Head of caudate nucleus (tissue), 42 donors: ENCODE data around the gene AGAP1.
A peak's percentile ranks its signal among the peaks of the same experiment; 100 is the strongest.

Source experiments
- DNase-seq, 42 donors: peaks; one replicate each; pipeline versions ENCODE4 v3.0.0 to v3.0.0-alpha.2; 2020 to 2021; ENCODE audit warnings: mixed read lengths in 7 of 42
- intact Hi-C: fragments of 100-400 bp; cut with DNase I; formaldehyde crosslinking; loops from one replicate; pipeline ENCODE4 v1.15.0; 2022

Gene AGAP1

DNA sequence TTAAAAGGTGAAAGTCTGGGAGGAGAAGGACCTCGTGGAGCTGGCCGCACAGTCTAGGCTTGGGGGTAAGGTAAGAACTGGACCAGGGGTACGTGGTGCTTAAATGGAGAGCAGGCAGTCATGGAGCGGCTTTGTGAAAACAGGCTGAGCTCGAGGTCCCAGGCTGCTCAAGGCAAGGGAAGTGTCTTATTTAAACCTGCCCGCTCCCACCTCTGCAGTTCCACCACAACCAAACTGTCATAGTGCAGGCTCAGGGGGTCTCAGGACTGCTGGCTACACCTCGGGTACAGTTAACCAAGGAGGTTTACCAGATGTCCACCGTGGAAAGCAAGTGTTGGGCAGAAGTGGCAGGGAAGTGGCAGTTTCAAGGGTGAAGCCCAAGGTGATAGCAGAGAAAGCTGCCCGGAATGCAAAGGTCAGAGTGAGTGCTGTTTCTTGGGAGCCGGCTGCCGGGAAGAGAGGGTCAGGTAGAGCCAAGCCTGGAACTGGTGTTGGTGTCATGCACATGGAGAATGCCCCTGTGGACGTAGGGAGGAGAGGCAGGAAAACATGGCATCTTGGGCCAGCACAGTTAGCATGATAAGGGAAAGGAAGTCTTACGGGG is 471.0 kb downstream of the AGAP1 start:
- intact Hi-C loops = no loop called here
- DNase-seq = peak in 3 of 42 donors; percentile 7 to 19 (median 9)

DNA sequence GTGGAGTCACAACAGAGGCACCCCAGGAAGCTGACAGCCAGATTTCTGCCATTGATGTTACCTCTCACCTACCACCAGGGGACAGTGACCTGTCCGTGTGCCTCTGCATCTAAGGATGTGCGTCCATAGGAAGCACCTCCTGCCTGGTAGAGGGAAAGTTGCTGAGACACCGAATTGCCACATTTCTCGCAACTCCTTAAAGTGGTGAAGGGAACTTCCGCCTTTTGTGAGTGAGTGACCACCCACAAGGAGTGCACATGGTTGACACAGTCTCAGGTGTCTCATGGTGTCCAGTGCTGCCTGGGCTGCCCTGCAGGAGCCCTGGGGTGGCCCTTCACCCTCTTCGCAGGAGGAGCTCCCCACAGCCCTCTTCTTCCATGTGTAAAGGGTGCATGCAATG is 472.6 kb downstream of the AGAP1 start:
- DNase-seq = peak in 2 of 42 donors; percentile 6 to 15
- intact Hi-C loops = no loop called here

DNA sequence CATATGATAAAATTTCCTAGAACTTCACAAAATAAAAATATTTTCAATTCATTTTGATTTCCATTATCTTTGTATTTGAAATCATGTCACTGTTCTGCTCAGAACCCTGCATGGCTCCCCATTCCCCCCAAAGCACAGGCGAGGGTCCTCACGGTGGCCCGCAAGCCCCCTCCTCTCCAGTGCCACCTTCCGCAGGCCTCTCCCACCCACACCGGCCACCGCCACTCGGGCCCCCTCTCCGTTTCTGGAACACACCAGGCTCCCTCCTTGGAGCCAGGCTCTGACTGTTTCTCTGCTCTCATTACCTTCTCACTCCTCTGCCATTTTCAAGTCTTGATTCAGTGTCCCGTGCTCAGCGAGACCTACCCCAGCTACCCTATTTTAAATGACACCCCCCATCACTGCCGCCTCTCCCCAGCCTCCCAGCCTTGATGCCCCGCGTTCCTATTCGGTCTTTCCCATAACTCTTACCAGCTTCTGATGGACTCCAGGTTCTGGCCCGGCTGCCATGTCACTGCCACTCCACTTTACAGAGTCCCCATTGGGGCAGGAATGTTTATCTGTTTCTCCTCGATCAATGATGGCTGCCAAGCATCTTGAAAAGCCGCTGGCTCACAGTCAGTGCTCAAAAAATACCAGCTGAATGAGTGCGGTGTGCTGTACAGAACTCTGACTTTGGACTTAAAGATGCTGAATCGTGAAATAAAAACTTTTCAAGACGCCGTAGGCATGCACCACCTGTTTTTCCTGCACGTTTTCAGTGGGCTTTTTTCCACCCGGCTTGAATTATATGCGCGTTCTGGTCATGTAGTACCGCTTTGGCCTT is 473.3 kb downstream of the AGAP1 start:
- DNase-seq = peak in 2 of 42 donors; percentile 8 to 9
- intact Hi-C loops = no loop called here

DNA sequence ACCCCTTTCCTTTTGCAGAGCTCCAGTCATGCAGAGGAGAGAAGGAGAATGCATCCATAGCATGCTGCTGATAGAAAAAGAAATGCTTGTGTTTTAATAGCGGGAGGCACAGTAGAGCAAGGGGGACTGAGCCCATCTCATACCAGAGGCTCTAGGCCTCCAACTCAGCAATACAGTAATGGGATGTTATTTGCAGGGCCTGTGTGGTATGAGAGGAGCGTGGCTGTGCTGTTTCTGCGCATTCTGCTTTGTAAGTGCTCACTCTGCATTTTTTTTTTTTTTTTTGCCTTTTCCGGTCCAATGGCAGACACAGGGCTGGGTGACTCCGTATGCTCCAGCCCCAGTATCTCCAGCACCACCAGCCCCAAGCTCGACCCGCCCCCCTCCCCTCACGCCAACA is 474.3 kb downstream of the AGAP1 start:
- intact Hi-C loops = no loop called here

DNA sequence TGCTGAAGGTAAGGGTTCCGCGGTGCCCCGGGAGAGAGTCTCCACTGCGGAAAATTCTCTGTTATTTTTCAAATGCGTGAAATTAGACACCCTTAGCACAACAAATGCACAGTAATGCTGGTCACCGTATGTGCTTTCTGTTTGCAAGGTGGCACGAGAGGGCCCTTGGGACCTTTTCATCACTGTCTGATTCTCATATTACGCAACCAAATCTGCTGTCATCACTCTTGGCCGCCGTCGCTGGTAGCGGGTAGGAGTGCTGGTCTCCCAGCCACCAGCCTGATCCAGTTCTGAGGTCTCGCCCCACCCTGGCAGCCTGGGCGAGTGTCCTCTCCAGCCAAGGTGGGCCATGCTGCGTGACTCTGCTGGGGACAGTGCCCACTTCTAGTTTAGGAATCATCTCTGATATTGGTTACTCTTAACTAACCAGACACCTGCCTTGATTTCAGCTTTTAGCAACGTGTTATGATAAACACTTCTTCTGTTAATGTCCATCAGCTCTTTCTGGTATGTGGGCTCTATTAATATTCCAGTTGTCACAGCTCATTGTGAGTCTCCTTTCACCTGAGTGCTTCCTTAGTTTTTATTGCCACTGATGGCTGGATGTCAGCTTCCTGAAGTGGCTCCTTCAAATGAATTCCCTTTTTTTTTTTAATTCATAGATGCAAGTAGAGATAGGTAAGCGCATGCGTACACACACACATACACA is 474.9 kb downstream of the AGAP1 start:
- DNase-seq = peak in 2 of 42 donors; percentile 15 to 32
- intact Hi-C loops = no loop called here

More for the DNA sequence above, 474.3 kb downstream of the AGAP1 start:
- peak in 1 of 42 donors; percentile 8 for DNase-seq

DNA sequence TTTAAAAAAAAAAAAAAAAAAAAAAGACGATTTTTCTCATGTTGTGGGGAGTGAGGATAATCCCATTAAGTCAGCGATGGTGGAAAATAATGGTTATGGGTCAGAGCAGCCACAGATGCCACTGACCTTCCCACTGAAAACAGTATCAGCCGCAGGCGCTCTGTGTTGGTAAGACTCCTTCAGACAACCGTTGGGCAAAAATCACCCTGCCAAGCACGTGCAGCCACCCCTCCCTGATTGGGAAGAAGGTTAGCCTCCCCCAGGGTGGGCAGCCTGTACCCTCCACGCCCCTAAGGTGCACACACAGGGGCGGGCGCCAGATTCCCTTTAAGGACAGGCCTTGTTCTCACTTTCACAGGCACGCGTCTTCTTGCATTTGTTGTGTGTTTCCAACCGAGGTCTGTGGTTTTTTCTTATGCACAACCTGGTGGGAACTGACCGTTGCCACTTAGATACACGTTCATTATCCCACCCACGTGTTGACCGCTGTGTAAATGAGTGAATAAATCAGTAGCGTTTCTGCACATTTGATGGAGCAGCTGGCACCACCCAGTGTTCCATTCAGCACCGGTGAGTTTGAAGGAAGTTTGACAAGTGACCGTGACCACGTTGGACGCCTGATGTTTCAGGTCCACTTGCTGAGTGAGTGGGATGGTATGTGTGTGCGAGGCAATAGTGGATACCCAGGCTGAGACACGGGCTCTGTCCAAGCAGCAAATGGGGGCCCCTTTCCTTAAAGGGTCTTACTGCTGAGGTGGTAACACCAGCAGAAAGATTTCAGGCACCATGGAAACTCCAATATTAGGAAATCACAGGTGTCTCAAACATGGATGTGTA is 476.6 kb downstream of the AGAP1 start:
- peak in 2 of 42 donors; percentile 18 to 31 for DNase-seq
- intact Hi-C loops = no loop called here

DNA sequence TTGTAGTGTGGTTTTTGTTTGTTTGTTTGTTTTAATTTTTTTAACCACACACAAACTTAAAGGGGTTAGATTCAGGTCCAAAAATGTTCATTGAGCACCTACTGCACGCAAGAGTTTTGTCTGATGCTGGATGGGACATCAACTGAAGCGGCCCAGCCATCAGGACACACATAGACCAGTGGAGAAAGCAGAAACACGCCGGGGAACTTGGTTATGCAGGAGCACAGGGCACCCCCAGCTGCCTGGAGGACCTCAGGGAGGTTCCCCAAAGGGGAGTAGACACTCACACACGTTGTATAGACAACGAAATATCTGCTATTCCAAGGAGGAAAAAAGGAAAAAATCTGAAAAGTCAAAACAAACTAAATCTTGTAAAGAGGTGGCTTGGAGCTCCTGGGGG is 482.7 kb downstream of the AGAP1 start:
- intact Hi-C loops = no loop called here
- no peak for DNase-seq

DNA sequence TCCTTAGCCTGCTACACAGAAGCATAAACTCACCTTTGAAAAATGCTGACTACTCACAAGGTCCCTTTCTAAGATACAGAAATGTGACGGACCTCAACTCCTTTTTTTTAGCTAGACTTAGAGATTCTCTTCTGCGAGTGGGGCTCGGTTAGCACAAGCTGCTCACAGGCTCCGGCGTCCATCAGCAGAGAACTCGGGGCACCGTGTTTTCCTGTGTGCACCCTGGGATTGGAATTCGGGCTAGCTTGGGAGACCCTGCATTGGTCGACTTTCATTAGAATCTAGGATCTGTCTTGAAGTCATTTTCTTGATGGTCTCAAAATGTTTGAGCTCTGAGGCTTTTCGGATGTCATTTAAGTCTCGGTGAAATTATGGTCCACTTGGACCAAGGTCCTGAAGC is 483.1 kb downstream of the AGAP1 start:
- no peak for DNase-seq
- intact Hi-C loops = no loop called here

DNA sequence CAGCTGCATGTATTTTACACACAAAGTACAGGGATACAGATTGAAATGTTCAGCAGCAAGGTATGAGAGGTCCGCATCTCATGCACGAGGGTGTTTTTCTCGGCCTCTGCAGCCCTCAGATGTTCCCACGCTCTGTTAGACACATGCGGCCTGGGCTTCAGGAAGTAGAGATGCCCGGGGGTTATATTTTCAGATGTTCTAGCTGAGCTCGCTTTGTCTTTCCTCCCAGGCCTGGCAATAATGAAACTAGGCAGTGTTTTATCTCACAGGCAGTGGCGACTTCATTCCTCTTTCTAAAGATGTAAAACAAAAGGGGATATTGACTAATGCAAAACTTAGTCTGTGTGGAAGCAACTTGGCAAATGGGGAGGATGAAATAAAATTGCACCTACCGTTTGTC is 483.6 kb downstream of the AGAP1 start:
- intact Hi-C loops = no loop called here
- DNase-seq = no peak

DNA sequence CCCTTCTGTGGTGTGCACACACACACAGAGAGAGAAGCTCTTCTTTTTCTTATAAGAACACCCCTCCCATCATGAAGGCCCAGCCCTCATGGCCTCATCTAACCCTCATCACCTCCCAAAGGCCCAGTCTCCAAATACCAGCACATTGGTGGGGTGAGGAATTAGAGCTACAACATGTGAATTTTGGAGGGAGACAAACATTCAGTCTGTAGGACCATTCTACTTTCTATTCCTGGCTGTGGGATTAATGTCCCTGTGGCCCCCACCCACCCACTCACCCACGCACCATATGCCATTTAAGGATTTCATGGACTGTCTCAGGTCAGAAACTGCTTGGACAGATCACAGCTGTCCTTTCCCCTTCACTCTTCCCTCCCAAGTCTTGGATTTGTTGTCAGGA is 484.2 kb downstream of the AGAP1 start:
- intact Hi-C loops = no loop called here
- DNase-seq = no peak

DNA sequence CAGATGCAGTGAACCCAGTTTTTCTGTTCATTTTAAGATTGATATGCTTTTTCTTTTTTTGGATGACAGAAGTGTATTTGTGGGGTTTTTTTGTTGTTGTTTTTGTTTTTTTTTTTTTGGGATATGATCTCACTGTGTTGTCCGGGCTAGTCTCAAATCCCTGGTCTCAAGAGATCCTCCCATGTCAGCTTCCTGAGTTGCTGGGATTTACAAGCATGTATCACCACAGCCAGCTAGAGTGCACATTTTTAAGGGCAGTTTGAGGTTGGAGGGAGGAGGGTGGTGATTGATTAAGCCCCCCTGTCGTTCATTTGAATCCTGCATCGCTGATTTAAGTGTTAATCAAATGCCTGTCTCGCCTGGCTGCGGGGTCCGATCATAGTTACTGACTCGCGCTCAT is 485.2 kb downstream of the AGAP1 start:
- intact Hi-C loops = no loop called here
- DNase-seq = peak in 1 of 42 donors; percentile 19

DNA sequence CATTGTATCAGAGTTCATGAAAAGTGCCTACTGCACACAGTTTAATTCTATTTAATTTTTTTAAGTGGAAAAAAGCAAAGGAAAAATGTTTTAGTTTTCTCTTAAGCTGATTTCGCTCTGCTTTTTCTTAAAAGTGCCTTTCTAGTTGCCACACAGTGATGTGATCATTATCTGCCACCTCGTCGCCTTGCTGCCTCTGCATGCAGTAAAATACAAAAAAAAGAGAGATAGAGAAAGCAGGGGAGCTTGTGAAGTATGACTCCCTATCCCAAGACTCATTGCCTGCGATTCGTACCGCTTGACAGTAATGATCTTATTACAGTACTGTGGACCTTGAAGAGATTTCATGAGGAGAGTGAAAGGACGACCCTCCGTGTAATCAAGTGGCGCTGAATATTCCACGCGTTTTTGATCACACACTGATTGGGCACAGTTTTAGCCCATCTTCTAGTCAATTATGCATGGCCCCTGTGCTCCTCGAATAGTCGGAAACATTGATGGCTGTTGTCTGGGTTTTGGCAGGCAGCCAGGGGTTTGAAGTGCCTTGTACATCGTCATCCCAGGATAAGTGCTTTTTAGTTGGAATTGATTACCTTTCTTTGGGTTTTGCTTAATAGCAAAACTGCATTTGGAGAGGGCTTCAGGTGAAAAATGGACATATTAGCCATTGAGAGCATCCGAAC is 486.1 kb downstream of the AGAP1 start:
- peak in 41 of 42 donors; percentile 26 to 86 (median 59) for DNase-seq
- intact Hi-C loops = no loop called here

DNA sequence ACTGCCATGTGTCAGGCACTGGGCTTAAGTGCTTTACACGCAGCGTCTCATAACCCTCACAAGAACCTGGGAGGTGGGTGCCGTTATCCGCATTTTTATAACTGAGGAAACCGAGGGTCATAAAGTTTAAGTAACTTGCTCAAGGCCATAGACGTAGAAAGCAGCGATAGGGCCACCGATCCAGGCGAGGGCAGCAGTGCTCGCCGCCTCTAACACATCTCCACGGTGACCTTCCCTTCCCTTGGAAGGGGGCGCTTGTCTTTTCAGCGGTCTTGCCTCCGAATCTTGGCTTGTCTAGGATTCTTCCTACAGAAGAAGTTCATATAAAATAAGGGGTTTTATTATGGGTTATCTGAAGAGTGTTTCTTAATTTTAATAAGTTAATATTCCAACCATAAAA is 487.8 kb downstream of the AGAP1 start:
- no peak for DNase-seq
- intact Hi-C loops = no loop called here

DNA sequence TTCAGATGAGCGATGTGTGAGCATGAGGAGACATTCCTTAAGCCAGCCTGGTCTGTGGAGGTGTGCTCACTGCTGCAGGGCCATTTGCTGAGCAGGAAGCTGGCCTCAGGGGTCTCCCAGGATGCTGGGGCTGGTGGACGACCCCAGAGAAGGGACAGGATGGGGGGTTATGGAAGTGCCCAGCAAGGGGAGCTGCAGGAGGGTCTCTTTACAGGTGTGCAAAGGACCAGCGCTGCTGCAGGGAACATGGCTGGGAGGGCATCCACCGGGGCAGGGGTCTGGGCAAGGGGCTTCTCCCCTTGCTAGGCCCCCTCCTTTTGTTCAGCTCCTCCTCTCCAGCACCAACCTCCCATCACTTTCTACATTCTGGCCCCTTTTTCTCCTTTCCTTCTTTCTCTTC is 489.2 kb downstream of the AGAP1 start:
- intact Hi-C loops = no loop called here
- no peak for DNase-seq

DNA sequence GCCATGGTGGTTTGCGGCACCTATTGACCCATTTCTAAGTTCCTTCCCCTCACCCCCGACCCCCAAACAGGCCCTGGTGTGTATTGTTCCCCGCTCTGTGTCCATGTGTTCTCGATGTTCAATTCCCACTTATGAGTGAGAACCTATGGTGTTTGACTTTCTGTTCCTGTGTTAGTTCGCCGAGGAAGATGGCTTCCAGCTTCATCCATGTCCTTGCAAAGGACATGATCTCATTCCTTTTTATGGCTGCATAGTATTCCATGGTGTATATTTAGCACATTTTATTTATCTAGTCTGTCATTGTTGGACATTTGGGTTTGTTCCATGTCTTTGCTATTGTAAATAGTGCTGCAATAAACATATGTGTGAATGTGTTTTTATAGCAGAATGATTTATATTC is 490.7 kb downstream of the AGAP1 start:
- intact Hi-C loops = no loop called here

DNA sequence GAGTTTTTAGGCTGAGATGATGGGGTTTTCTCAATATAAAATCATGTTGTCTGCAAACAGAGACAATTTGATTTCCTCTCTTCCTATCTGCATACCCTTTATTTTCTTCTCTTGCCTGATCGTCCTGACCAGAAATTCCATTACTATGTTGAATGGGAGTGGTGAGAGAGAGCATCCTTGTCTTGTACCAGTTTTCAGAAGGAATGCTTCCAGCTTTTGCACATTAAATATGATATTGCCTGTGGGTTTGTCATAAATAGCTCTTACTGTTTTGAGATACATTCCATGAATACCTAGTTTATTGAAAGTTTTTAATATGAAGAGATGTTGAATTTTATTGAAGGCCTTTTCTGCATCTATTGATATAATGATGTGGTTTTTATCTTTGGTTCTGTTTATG is 492.5 kb downstream of the AGAP1 start:
- no peak for DNase-seq
- intact Hi-C loops = no loop called here

More for the DNA sequence above, 490.7 kb downstream of the AGAP1 start:
- DNase-seq = no peak

DNA sequence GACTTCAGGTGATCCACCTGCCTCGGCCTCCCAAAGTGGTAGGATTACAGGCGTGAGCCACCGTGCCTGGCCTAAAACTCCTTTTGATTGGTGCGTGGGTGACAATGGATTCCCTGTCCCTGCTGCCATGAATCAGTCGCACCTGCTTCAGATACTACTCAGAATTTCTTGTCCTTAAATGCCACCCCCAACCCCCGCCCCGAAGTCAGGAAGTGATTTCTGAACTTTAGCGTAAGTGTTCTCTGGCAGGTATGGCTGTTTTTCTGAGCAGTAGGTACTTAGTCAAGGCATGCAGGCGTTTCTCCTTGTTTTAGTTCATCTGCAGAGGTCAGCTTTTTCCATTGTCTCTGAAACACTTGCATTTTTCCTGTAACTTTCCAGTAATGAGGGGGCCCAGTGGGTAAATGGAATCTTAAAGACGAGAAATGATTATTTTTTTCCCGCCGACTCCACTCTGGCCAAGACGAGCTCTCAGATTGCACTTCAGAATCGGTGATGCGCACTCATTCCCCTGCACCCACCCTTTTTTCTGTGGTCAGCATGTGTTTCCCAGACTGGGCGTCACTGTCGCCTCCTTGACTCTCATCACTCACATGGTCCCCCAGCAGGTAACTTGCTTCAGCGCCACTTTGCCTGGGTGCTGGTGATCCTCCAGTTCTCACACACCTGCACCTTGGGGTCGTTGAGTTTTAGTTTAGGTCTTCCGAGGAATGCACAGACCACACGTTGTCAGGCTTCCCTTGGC is 494.6 kb downstream of the AGAP1 start:
- DNase-seq = no peak
- intact Hi-C loops = no loop called here

DNA sequence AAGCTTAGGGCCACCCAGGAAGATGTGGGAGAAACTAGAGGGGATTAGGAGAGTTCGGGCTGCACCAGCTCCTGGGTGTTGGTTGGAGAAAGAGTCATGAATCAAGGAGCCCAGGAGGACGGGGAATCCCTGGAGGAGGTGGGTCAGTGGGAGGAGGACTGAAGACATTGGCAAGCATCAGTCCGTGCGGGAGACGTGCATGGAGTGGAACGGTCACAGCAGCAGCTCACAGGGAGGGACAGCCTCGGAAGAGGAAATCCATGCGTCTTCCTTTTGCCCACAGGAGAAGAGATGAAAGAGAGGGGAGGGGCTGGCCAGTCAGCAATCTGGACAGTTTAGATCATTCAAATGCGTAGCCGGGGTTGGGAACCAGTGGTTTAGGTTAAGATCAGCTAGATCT is 495.7 kb downstream of the AGAP1 start:
- no peak for DNase-seq
- intact Hi-C loops = no loop called here
